Measurements from ENCODE around the gene PCSK5. TPM values are rescaled to one million over a fixed set of nuclear protein-coding genes. Genes with fewer than 3 reads are reported as not detected.

PCSK5 gene
- total and polyA plus RNA-seq, 8 donors, result 0.37 to 86.3 (median 4.9) TPM

DNA sequence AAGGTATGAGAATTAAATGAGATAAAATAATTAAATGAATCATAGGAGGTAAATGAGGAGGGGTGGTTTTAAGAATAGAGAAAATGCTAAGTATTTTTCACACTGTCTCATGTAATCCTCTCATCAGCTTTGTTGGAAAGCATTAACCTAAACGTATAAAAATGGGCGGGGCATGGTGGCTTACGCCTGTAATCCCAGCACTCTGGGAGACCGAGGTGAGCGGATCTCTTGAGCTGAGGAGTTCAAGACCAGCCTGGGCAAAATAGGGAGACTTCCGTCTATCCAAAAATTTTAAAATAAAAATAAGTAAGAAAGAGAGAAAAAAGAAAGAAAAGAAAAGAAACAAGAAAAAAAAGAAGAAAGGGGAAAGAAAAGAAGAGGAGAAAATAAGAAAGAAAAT lies 505.7 kb downstream of the PCSK5 start:
- Histone ChIP-seq H3K27me3 (no peaks in the 10 kb centered on the region), H3K4me1 (peaks cover 5 to 32% (median 24%) of the 10 kb centered on the region in 4 donors), H3K27ac (no peak overlapping the region), H3K4me3 (no peak overlapping the region), H3K9me3 (no peaks in the 10 kb centered on the region), H3K36me3 (peaks cover 0 to 3% (median 0%) of the 10 kb centered on the region in 4 donors)
- TF ChIP-seq POLR2A (IDR thresholded peaks at IDR 0.05) (no peak), EP300 (IDR thresholded peaks at IDR 0.05) (no peak), POLR2AphosphoS5 (IDR thresholded peaks at IDR 0.05) (no peak)
- TF ChIP-seq, protein P1, sequence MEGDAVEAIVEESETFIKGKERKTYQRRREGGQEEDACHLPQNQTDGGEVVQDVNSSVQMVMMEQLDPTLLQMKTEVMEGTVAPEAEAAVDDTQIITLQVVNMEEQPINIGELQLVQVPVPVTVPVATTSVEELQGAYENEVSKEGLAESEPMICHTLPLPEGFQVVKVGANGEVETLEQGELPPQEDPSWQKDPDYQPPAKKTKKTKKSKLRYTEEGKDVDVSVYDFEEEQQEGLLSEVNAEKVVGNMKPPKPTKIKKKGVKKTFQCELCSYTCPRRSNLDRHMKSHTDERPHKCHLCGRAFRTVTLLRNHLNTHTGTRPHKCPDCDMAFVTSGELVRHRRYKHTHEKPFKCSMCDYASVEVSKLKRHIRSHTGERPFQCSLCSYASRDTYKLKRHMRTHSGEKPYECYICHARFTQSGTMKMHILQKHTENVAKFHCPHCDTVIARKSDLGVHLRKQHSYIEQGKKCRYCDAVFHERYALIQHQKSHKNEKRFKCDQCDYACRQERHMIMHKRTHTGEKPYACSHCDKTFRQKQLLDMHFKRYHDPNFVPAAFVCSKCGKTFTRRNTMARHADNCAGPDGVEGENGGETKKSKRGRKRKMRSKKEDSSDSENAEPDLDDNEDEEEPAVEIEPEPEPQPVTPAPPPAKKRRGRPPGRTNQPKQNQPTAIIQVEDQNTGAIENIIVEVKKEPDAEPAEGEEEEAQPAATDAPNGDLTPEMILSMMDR (IDR thresholded peaks at IDR 0.05), result no peak
- 87 to 92% (median 89%) methylated on average over 6 of the region's 6 CpGs for WGBS, 5 donors
- intact Hi-C loops (cut with DNase I; ENCODE audit: low total_unique reads), result no loop called here
- DNase-seq, result no peak

DNA sequence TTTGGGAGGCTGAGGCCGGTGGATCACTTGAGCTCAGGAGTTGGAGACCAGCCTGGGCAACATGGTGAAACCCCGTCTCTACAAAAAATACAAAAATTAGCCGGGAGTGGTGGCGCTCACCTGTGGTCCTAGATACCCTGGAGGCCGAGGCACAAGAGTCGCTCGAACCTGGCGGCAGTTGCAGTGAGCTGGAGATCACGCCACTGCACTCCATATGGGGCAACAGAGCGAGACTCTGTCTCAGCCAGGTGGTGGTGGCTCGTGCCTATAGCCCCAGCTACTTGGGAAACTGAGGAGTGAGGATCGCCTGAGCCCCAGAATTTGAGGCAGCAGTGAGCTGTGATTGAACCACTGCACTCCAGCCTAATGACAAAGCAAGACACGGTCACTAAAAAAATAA lies 506.1 kb downstream of the PCSK5 start:
- Histone ChIP-seq H3K27me3 (no peaks in the 10 kb centered on the region), H3K4me3 (no peak overlapping the region), H3K9me3 (no peaks in the 10 kb centered on the region), H3K4me1 (peaks cover 5 to 27% (median 22%) of the 10 kb centered on the region in 4 donors), H3K36me3 (peaks cover 0 to 3% (median 0%) of the 10 kb centered on the region in 4 donors), H3K27ac (no peak overlapping the region)
- 93 to 98% (median 97%) methylated on average over 13 of the region's 13 CpGs for WGBS, 5 donors
- intact Hi-C loops (cut with DNase I; ENCODE audit: low total_unique reads), result no loop called here
- no peak for DNase-seq
- TF ChIP-seq POLR2A (IDR thresholded peaks at IDR 0.05) (no peak), POLR2AphosphoS5 (IDR thresholded peaks at IDR 0.05) (no peak), EP300 (IDR thresholded peaks at IDR 0.05) (no peak)
- TF ChIP-seq, protein P1 (IDR thresholded peaks at IDR 0.05), result no peak

DNA sequence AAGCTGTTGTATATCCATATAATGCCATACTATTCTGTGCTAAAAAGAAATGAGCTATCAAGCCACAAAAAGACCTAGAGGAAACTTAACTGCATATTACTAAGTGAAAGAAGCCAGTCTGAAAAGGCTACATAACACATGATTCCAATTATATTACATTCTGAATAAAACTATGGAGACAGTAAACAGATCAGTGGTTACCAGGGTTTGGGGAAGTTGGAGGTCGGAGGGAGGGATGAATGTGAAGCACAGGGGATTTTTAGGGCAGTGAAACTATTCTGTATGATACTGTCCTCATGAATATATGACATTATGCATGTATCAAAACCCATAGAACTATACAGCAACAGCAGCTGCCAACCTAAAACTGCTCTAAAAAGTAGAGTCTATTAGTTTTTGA lies 509.4 kb downstream of the PCSK5 start:
- 48 to 81% (median 68%) methylated on average over 1 of the region's 1 CpG for WGBS, 5 donors
- Histone ChIP-seq H3K4me1 (peaks cover 5 to 22% (median 14%) of the 10 kb centered on the region in 4 donors), H3K9me3 (no peaks in the 10 kb centered on the region), H3K27ac (no peak overlapping the region), H3K27me3 (no peaks in the 10 kb centered on the region), H3K4me3 (no peak overlapping the region), H3K36me3 (no peaks in the 10 kb centered on the region)
- TF ChIP-seq, protein P1 (IDR thresholded peaks at IDR 0.05), result no peak
- TF ChIP-seq POLR2AphosphoS5 (IDR thresholded peaks at IDR 0.05), result no peak
- TF ChIP-seq POLR2A (IDR thresholded peaks at IDR 0.05), result no peak
- TF ChIP-seq EP300 (IDR thresholded peaks at IDR 0.05), result no peak
- DNase-seq, result no peak
- intact Hi-C loops (cut with DNase I; ENCODE audit: low total_unique reads), result no loop called here

DNA sequence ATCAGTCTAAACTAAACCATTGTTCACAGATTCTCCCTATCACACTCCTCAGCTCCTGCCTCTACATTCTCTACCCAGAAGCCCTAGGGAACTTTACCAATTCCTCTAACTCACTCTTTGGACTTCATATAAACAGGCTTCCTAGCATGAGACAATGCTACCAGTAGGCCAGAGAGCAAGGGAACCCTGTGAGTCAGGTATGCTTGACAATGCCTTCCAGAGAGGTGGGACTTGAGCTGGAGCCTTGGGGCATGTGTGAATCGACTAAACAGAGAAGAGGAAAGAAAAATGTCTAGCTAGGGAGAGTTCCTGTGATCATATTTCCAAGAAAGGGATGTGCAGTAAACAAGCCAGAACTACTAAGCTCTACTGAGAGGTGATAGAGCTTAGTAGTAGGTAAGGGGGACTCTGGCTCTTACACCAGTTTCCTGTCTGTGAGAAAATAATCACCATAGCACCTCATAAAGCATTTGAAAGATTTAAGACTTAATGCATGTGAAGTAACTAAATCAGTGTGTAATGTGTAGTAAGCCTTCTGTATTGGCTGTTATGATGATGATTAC lies 510.1 kb downstream of the PCSK5 start:
- DNase-seq, result peak in 1 of 2 donors; percentile 55
- Histone ChIP-seq H3K27ac (no peak overlapping the region), H3K36me3 (no peaks in the 10 kb centered on the region), H3K4me1 (peaks cover under 1 to 14% (median 7%) of the 10 kb centered on the region in 4 donors), H3K4me3 (no peak overlapping the region), H3K9me3 (no peaks in the 10 kb centered on the region), H3K27me3 (no peaks in the 10 kb centered on the region)
- intact Hi-C loops (cut with DNase I; ENCODE audit: low total_unique reads), result no loop called here
- TF ChIP-seq POLR2AphosphoS5 (IDR thresholded peaks at IDR 0.05) (no peak), EP300 (IDR thresholded peaks at IDR 0.05) (no peak), POLR2A (IDR thresholded peaks at IDR 0.05) (no peak)
- TF ChIP-seq, protein P1 (IDR thresholded peaks at IDR 0.05), result no peak
- WGBS, 5 donors, result 16 to 31% (median 17%) methylated on average over 1 of the region's 1 CpG

All from stomach (tissue), 9 donors.